HG03354 (cell line): ENCODE results near the gene FGF14.

Experiments
- ATAC-seq: cut with Tn5 transposase; IDR thresholded peaks from one replicate; pipeline ENCODE4 v1.9.1; 2021; ENCODE audit warnings: mild to moderate bottlenecking; ENCODE audit not compliant: unreplicated experiment, poor library complexity, severe bottlenecking

The FGF14 gene

GRCh38 chr13:101959016-101959415 is 442.8 kb downstream of the FGF14 start:
- ATAC-seq: no peak

DNA sequence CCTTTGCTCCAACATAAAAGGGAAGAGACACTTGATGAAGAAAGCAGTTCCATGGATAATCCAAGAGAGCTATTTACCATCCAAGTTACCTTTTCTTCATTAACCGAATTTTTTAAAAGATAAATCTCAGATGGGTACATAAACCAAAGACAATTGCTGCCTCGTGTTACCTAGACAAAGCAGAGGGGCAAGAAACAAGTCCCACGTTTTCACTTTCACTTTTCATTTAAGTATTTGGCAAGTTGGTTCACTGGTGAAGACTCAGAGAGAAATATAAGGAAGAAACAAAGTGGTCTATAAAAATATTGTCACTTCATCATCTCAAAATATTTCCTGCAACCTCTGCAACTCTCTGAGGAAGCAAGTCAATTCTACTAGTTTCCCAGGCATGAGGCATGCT is 446.1 kb downstream of the FGF14 start:
- ATAC-seq: no peak

- ATAC-seq: no peak
These were observed 450.7 kb downstream of the FGF14 start for GRCh38 chr13:101951114-101951513.

DNA sequence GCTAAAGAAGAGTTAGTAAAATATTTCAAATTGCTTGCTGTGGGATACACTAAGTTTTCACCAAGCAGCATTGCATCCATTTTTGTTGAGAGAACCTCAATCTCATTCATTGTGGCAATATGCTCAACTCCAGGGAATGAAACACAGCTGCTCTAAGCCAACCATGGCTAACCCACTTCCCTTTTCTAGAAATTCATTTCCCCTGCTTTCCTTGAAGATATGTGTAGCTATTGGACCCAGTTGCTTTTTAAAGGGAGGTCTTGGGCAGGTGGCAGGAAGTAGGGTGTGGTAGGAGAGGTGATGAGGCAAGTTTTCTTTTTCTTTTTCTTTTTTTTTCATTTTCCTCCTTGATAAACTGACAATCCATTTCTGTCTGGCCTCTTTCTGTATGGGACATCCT is 452.2 kb downstream of the FGF14 start:
- ATAC-seq: no peak

DNA sequence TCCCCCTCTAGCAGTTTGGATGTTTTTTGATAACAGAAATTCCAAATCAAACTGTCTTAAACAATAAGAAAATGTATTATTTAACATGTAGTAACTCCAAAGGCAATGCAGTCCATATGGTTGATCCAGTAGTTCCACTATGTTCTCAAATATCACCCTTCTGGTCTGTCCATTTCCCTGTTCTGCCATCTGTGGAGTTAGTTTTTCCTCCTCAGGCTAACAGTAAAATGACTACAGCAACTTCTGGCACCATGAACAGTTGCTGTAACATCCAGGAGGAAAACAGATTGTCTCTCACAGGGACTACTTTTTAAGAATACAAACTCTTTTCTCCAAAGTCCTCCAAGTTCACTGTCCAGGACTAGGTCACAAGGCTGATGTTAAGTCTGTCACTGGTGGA is 455.4 kb downstream of the FGF14 start:
- no peak for ATAC-seq

GRCh38 chr13:101945435-101945834 is 456.4 kb downstream of the FGF14 start:
- ATAC-seq: no peak

DNA sequence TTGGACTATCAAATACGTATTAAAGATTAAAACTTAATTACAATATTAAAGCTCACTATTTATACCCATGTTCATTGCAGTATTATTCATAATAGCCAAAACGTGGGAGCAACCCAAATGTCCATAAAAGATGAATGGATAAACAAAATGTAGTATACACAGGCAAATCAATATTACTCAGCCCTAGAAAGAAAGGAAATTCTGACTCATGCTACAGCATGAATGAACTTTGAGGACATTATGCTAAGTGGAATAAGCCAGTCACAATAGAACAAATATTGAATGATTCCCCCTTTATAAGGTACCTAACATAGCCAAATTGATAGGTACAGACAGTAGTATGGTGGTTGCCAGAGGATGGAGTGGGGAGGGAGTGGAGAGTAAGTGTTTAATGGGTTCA is 457.3 kb downstream of the FGF14 start:
- ATAC-seq: no peak

GRCh38 chr13:101942535-101943157 is 459.2 kb downstream of the FGF14 start:
- ATAC-seq: no peak

DNA sequence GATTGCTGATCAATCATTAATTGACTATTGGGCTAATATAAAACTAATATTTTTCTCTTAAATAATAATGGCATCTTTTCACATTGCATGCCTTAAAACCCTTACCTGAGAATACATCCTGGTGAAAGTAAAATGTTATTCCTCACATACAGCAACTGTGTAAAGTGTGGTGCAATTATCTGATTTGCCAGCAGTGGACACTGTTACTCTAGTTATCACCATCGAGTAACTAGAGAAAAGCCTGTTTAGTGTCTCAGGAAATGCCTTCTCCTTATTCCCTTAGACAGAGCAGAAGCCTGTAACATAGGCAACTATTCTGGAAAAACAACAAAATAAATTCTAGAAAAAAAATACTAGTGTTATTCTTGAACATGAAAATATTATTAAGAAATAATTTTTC is 459.8 kb downstream of the FGF14 start:
- peak; percentile 65 for ATAC-seq

DNA sequence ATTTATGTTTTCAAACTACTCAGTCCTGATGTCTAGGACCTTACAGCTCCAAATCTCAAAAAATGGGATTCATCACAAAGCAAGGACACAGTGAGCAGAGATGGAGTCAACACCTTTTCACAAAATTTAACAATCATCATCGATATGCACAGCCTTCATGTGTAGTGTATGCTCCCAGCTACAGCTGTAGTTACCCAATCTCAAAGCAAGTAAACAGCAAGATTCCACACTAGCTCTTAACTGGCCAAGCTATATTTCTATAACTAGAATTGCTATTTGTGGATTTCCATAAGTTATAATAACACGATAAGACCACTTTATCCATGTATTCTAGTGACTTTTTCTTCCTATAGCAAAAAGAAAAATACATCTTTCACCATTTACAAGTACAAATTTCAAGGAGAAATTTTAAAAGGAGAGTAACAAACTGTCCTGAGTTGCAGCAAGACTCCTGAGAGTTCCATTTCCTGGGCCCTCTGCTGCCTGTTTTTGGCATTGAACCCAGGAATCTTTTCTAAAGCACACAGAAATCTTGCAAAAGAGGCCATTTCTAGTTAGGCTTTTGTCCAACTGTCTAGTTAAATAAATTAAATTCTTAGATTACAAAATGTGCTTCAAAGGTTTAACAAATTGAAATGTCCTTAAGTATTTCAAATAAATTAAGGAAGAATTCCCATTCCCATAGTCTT is 460.6 kb downstream of the FGF14 start:
- no peak for ATAC-seq

DNA sequence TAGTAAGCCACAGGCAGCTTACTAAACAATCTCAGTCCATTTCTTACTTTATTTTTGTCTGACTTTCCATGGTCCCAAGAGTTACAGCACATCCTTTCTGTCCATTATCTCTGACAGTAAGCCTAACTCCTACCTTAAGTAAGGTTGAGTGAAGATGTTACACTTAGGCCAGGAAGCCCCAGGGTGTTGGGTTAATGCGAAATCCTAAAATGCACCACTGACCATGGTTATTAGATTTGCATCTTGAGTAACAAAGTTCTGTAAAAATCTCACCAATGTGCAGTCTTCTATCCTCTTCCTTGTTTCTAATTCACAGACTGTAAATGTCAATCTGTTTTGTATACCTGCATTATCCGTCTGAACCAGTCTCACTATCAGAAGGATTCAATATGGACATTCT is 462.5 kb downstream of the FGF14 start:
- ATAC-seq: no peak

GRCh38 chr13:101935828-101936227 is 466.0 kb downstream of the FGF14 start:
- ATAC-seq: no peak

GRCh38 chr13:101931186-101931585 is 470.7 kb downstream of the FGF14 start:
- ATAC-seq: no peak

GRCh38 chr13:101930331-101930730 is 471.5 kb downstream of the FGF14 start:
- no peak for ATAC-seq

GRCh38 chr13:101925731-101926130 is 476.1 kb downstream of the FGF14 start:
- no peak for ATAC-seq

GRCh38 chr13:101919541-101920181 is 482.2 kb downstream of the FGF14 start:
- no peak for ATAC-seq

- no peak for ATAC-seq
These were observed 483.8 kb downstream of the FGF14 start for GRCh38 chr13:101917833-101918661.

DNA sequence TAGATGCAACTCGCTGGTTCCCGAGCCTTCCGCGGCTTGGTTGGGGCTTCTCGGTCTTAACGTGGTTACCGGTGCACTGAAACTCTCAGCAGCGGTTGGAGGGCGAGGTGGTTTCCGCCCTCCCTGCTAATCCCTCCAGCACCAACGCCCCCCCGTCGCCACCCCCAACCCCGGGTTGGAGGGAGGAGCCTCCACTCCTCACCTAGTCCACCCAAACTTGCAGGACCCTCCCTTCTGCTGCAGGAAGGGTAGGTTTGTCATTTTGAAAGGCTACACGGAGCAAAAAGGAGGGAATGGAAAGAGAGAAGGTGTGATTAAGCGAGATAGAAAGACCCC is 484.4 kb downstream of the FGF14 start:
- no peak for ATAC-seq

- no peak for ATAC-seq
These were observed 484.9 kb downstream of the FGF14 start for GRCh38 chr13:101916775-101917474.
